Retinal pigment epithelial cell (primary cell): ENCODE measurements around the gene MPZL1.
"Not testable (repeated sequence)": the region's sequence is repeated elsewhere in the genome, so short reads cannot be mapped to it uniquely, and the experiment has no call there.

ENCODE experiments used
- DNase-seq: peaks from one replicate; pipeline ENCODE4 v3.0.0-alpha.2; 2010; ENCODE audit warnings: low read depth
- H3K4me3 ChIP-seq: 2 replicates; pipeline ENCODE4 v1.5.1; 2011; ENCODE audit warnings: mild to moderate bottlenecking, low read length, control low read depth, moderate library complexity
- CTCF ChIP-seq: conservative IDR thresholded peaks from 2 replicates; pipeline ENCODE4 v1.5.1; 2011; ENCODE audit warnings: low read depth, low read length, control low read depth, inconsistent platforms

Gene MPZL1

GRCh38 chr1:167717351-167717750 is 4.4 kb upstream of the MPZL1 start:
- DNase-seq = no peak
- TF ChIP-seq CTCF = no peak
- H3K4me3 ChIP-seq = no peak overlapping the region

GRCh38 chr1:167718914-167719691 is 2.7 kb upstream of the MPZL1 start:
- no peak for TF ChIP-seq CTCF
- H3K4me3 ChIP-seq = no peak overlapping the region
- no peak for DNase-seq

GRCh38 chr1:167719715-167720421 is 1.9 kb upstream of the MPZL1 start:
- not testable (repeated sequence) for H3K4me3 ChIP-seq, DNase-seq

GRCh38 chr1:167720965-167721616 is 691 bp upstream of the MPZL1 start:
- H3K4me3 ChIP-seq = peak overlapping the region; percentile 67
- DNase-seq = no peak
- peak; percentile 50 for TF ChIP-seq CTCF

GRCh38 chr1:167722152-167722869 is 529 bp downstream of the MPZL1 start:
- peak overlapping the region; percentile 67 for H3K4me3 ChIP-seq
- TF ChIP-seq CTCF = no peak
- no peak for DNase-seq

- no peak for DNase-seq
- H3K4me3 ChIP-seq = peak overlapping the region; percentile 67
- no peak for TF ChIP-seq CTCF
Measured at GRCh38 chr1:167722870-167723251, 1.1 kb downstream of the MPZL1 start.

- DNase-seq = no peak
- no peak for TF ChIP-seq CTCF
- H3K4me3 ChIP-seq = peak overlapping the region; percentile 67
Measured at GRCh38 chr1:167723707-167724323, 2.0 kb downstream of the MPZL1 start.
